HCT116 (cell line): Measurements from ENCODE around the gene TENM4. TPM values are rescaled to one million over a fixed set of nuclear protein-coding genes. Genes with fewer than 3 reads are reported as not detected.

ENCODE experiments used
- ATAC-seq: fragments of 200-7000 bp; cut with Tn5 transposase; 2 replicates; pipeline ENCODE4 v1.9.1; 2020; ENCODE audit warnings: mild to moderate bottlenecking, moderate library complexity
- BruUV-seq: library from RNA; stranded (reverse); fragments of 400-500 nt; replicated peaks from 2 replicates; lab custom pipeline; 2021; lab: Mats Ljungman, UMichigan
- CTCF ChIA-PET: fragments of 300-600 bp; sonication (Branson Sonifier 250); formaldehyde crosslinking; loops from one replicate; lab custom pipeline; 2021; ENCODE audit warnings: antibody characterized with exemption; lab: Charles Lee
- POLR2A ChIA-PET: fragments of 300-600, 350-600 bp; sonication (Branson Sonifier 250); formaldehyde crosslinking; loops from one replicate; lab custom pipeline; 2021; ENCODE audit warnings: antibody characterized with exemption; lab: Charles Lee
- RAD21 ChIA-PET, 2 experiments: fragments of 300-600 bp; sonication (Branson Sonifier 250); formaldehyde crosslinking; loops; one replicate each; lab custom pipeline; 2023; ENCODE audit warnings: low total read pairs in 2 of 2; ENCODE audit not compliant: uncharacterized antibody in 2 of 2, unreplicated experiment in 2 of 2, low non-redundant PET in 1 of 2; lab: Charles Lee
- DNase-seq: peaks from one replicate; pipeline ENCODE4 v3.0.0-alpha.2; 2010; ENCODE audit warnings: low read depth, low spot score
- H2AFZ ChIP-seq: fragments of 200-600 bp; shearing (Covaris generic), sonication (generic); 2 replicates; pipeline ENCODE4 v1.6.1; 2017; ENCODE audit warnings: low read depth, mixed run types, mixed read lengths, antibody characterized with exemption, low read length; ENCODE audit not compliant: poor library complexity, severe bottlenecking
- H3K27ac ChIP-seq: 2 replicates; pipeline ENCODE4 v1.5.1; 2012; ENCODE audit warnings: low read depth, low read length
- H3K27me3 ChIP-seq: fragments of 200-600 bp; sonication (generic); 2 replicates; pipeline ENCODE4 v1.6.1; 2016; ENCODE audit warnings: mixed run types, low read length, mixed read lengths; ENCODE audit not compliant: insufficient read depth
- H3K36me3 ChIP-seq, 2 experiments: fragments of 200-500 bp in 1 of 2; fragments of 200-600 bp in 1 of 2; sonication (Bioruptor generic) in 1 of 2; sonication (generic) in 1 of 2; 2 replicates each; pipeline versions ENCODE4 v1.5.1 to v1.6.1; 2014 to 2016; ENCODE audit warnings: low read length in 2 of 2, inconsistent platforms in 1 of 2, mixed read lengths in 1 of 2, mixed run types in 1 of 2; ENCODE audit not compliant: insufficient read depth in 2 of 2, control insufficient read depth in 1 of 2
- H3K4me1 ChIP-seq, 2 experiments: fragments of 200-600 bp in 1 of 2; sonication (generic) in 1 of 2; 2 replicates each; pipeline versions ENCODE4 v1.5.1 to v1.6.1; 2012 to 2017; ENCODE audit warnings: low read length in 2 of 2, inconsistent platforms in 1 of 2, mild to moderate bottlenecking in 1 of 2, mixed read lengths in 1 of 2, mixed run types in 1 of 2, moderate library complexity in 1 of 2; ENCODE audit not compliant: insufficient read depth in 2 of 2, control insufficient read depth in 1 of 2
- H3K4me2 ChIP-seq: fragments of 200-600 bp; sonication (generic); 2 replicates; pipeline ENCODE4 v1.6.1; 2017; ENCODE audit warnings: mixed run types, low read length, mixed read lengths
- H3K4me3 ChIP-seq, 2 experiments: fragments of 200-600 bp in 1 of 2; sonication (generic) in 1 of 2; replicated peaks in 1 of 2; 2 replicates each; pipeline ENCODE4 v1.5.1; 2011 to 2016; ENCODE audit warnings: low read length in 2 of 2, control low read depth in 1 of 2, low read depth in 1 of 2, mild to moderate bottlenecking in 1 of 2, mixed read lengths in 1 of 2, mixed run types in 1 of 2
- H3K79me2 ChIP-seq: fragments of 200-600 bp; sonication (generic); 2 replicates; pipeline ENCODE4 v1.6.1; 2017; ENCODE audit warnings: mild to moderate bottlenecking, mixed run types, low read length, moderate library complexity, mixed read lengths; ENCODE audit not compliant: insufficient read depth
- H3K9ac ChIP-seq: fragments of 200-600 bp; sonication (generic); 2 replicates; pipeline ENCODE4 v1.6.1; 2016; ENCODE audit warnings: low read length, mixed read lengths
- H3K9me2 ChIP-seq: fragments of 200-600 bp; sonication (generic), shearing (Covaris generic); 2 replicates; pipeline ENCODE4 v1.6.1; 2017; ENCODE audit warnings: mixed run types, mild to moderate bottlenecking, moderate library complexity; ENCODE audit not compliant: insufficient read depth
- H3K9me3 ChIP-seq, 2 experiments: fragments of 200-500 bp in 1 of 2; fragments of 200-600 bp in 1 of 2; sonication (Bioruptor generic) in 1 of 2; sonication (generic) in 1 of 2; 2 replicates each; pipeline ENCODE4 v1.6.1; 2014 to 2017; ENCODE audit warnings: low read length in 2 of 2, mixed read lengths in 2 of 2, inconsistent platforms in 1 of 2, low read depth in 1 of 2, mild to moderate bottlenecking in 1 of 2, mixed run types in 1 of 2, moderate library complexity in 1 of 2; ENCODE audit not compliant: control insufficient read depth in 1 of 2, insufficient read depth in 1 of 2
- H4K20me1 ChIP-seq: fragments of 200-600 bp; sonication (generic), shearing (Covaris generic); 2 replicates; pipeline ENCODE4 v1.6.1; 2017; ENCODE audit warnings: mixed run types, mild to moderate bottlenecking, moderate library complexity; ENCODE audit not compliant: insufficient read depth
- CBX3 ChIP-seq: IDR thresholded peaks from 2 replicates; pipeline ENCODE4 v1.6.1; 2012; ENCODE audit warnings: low read depth
- CEBPB ChIP-seq: IDR thresholded peaks from 2 replicates; pipeline ENCODE4 v1.6.1; 2012; ENCODE audit warnings: low read depth
- EGR1 ChIP-seq: IDR thresholded peaks from 2 replicates; pipeline ENCODE4 v1.6.1; 2012; ENCODE audit warnings: low read depth
- EZH2 ChIP-seq: fragments of 200-600 bp; sonication (generic); IDR thresholded peaks from 2 replicates; pipeline ENCODE4 v1.6.1; 2017; ENCODE audit warnings: antibody characterized with exemption, mixed run types
- FOSL1 ChIP-seq: IDR thresholded peaks from 2 replicates; pipeline ENCODE4 v1.6.1; 2012; ENCODE audit warnings: low read depth
- POLR2A ChIP-seq: IDR thresholded peaks from 2 replicates; pipeline ENCODE4 v1.7.0; 2011; ENCODE audit warnings: borderline replicate concordance; ENCODE audit not compliant: insufficient read depth, insufficient read length; ENCODE audit errors: extremely low read depth
- POLR2AphosphoS5 ChIP-seq: IDR thresholded peaks from 2 replicates; pipeline ENCODE4 v1.6.1; 2011; ENCODE audit warnings: mild to moderate bottlenecking, low read depth, low read length, moderate library complexity
- RAD21 ChIP-seq: IDR thresholded peaks from 2 replicates; pipeline ENCODE4 v1.6.1; 2012; ENCODE audit warnings: low read depth, mild to moderate bottlenecking
- REST ChIP-seq: IDR thresholded peaks from 2 replicates; pipeline ENCODE4 v1.6.1; 2012; ENCODE audit warnings: low read depth
- SP1 ChIP-seq: IDR thresholded peaks from 2 replicates; pipeline ENCODE4 v1.6.1; 2012; ENCODE audit warnings: low read depth
- YY1 ChIP-seq: IDR thresholded peaks from 2 replicates; pipeline ENCODE4 v1.6.1; 2011; ENCODE audit warnings: low read length, low read depth, moderate library complexity, mild to moderate bottlenecking; ENCODE audit not compliant: insufficient replicate concordance; ENCODE audit errors: extremely low read depth
- ZBTB33 ChIP-seq: IDR thresholded peaks from 2 replicates; pipeline ENCODE4 v1.6.1; 2011; ENCODE audit warnings: mild to moderate bottlenecking, low read length, moderate library complexity; ENCODE audit not compliant: insufficient replicate concordance; ENCODE audit errors: extremely low read depth
- intact Hi-C: fragments of 100-400 bp; cut with micrococcal nuclease; formaldehyde crosslinking; loops from 2 replicates; pipeline ENCODE4 v1.10.0; 2022
- total RNA-seq: library from RNA; stranded (reverse); gene quantifications from one replicate; pipeline ENCODE4 v1.2.1, GENCODE V29; 2021; ENCODE audit not compliant: unreplicated experiment
- TF ChIP-seq, protein P1 (sequence below): IDR thresholded peaks from 2 replicates; pipeline ENCODE4 v1.6.1; 2012
- TF ChIP-seq, protein P2 (sequence below): IDR thresholded peaks from 2 replicates; pipeline ENCODE4 v1.6.1; 2012

Gene TENM4
- total RNA-seq, 1 experiment from 2014 or later: 0.05 TPM

- intact Hi-C loops: no loop called here
- ChIA-PET POLR2A (no interaction called here), RAD21 (no interaction called here), CTCF (no interaction called here)
- no peak overlapping the region for H3K27ac ChIP-seq
- H4K20me1 ChIP-seq: no peaks in the 10 kb centered on the region
- DNase-seq: no peak
- H3K4me3 ChIP-seq: no peak overlapping the region
- no peak overlapping the region for H3K9ac ChIP-seq
- H2AFZ ChIP-seq: no peak overlapping the region
- H3K4me1 ChIP-seq: no peaks in the 10 kb centered on the region
- no peaks in the 10 kb centered on the region for H3K9me3 ChIP-seq
- TF ChIP-seq, protein P1, sequence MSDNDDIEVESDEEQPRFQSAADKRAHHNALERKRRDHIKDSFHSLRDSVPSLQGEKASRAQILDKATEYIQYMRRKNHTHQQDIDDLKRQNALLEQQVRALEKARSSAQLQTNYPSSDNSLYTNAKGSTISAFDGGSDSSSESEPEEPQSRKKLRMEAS: no peak
- no peak for TF ChIP-seq FOSL1
- no peak for TF ChIP-seq REST
- TF ChIP-seq CBX3: no peak
- TF ChIP-seq POLR2A: no peak
- TF ChIP-seq EGR1: no peak
- no peak for TF ChIP-seq EZH2
- TF ChIP-seq POLR2AphosphoS5: no peak
- TF ChIP-seq YY1: no peak
- TF ChIP-seq CEBPB: no peak
- TF ChIP-seq RAD21: no peak
- TF ChIP-seq, protein P2, sequence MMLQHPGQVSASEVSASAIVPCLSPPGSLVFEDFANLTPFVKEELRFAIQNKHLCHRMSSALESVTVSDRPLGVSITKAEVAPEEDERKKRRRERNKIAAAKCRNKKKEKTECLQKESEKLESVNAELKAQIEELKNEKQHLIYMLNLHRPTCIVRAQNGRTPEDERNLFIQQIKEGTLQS: no peak
- TF ChIP-seq ZBTB33: no peak
- no peak for TF ChIP-seq SP1
- ATAC-seq: no peak
- no peaks in the 10 kb centered on the region for H3K36me3 ChIP-seq
- BruUV-seq: no TSS peak
- no peak overlapping the region for H3K4me2 ChIP-seq
- no peaks in the 10 kb centered on the region for H3K79me2 ChIP-seq
- H3K27me3 ChIP-seq: peaks cover 15% of the 10 kb centered on the region; the same call in 1 of the 2 replicates
- no peaks in the 10 kb centered on the region for H3K9me2 ChIP-seq
These were observed 432.9 kb downstream of the TENM4 start for GRCh38 chr11:79007771-79008402.
